SHP77 treated with DMSO at 0.1 percent for 48 hours (cell line): ENCODE results near the gene SH2D3A.
"Not testable (repeated sequence)": the region's sequence is repeated elsewhere in the genome, so short reads cannot be mapped to it uniquely, and the experiment has no call there.

ENCODE experiments used
- DNase-seq: peaks from one replicate; lab custom pipeline; 2025; lab: John Stamatoyannopoulos, UW

The SH2D3A gene

GRCh38 chr19:6761053-6761676 is 6.1 kb downstream of the SH2D3A start:
- DNase-seq = no peak

GRCh38 chr19:6760606-6761005 is 6.6 kb downstream of the SH2D3A start:
- DNase-seq = no peak

GRCh38 chr19:6754653-6755463 is 12.4 kb downstream of the SH2D3A start:
- no peak for DNase-seq

GRCh38 chr19:6754136-6754535 is 13.1 kb downstream of the SH2D3A start:
- DNase-seq = no peak

GRCh38 chr19:6753178-6754031 is 13.8 kb downstream of the SH2D3A start:
- DNase-seq = no peak

GRCh38 chr19:6752256-6753177 is 14.7 kb downstream of the SH2D3A start:
- DNase-seq = no peak

- no peak for DNase-seq
Measured at GRCh38 chr19:6751189-6751588, 16.0 kb downstream of the SH2D3A start.

- DNase-seq = no peak
Measured at GRCh38 chr19:6750062-6750461, 17.2 kb downstream of the SH2D3A start.

GRCh38 chr19:6748543-6748942 is 18.7 kb downstream of the SH2D3A start:
- DNase-seq = not testable (repeated sequence)

- DNase-seq = no peak
Measured at GRCh38 chr19:6745965-6746364, 21.3 kb downstream of the SH2D3A start.

GRCh38 chr19:6744381-6745301 is 22.6 kb downstream of the SH2D3A start:
- DNase-seq = no peak

GRCh38 chr19:6743714-6744380 is 23.4 kb downstream of the SH2D3A start:
- no peak for DNase-seq

GRCh38 chr19:6743066-6743465 is 24.2 kb downstream of the SH2D3A start:
- no peak for DNase-seq

- no peak for DNase-seq
Measured at GRCh38 chr19:6740589-6741343, 26.5 kb downstream of the SH2D3A start.

GRCh38 chr19:6739883-6740588 is 27.2 kb downstream of the SH2D3A start:
- no peak for DNase-seq

- DNase-seq = no peak
Measured at GRCh38 chr19:6739390-6739882, 27.8 kb downstream of the SH2D3A start, which contains the start of gene TRIP10. TSS of gene TRIP10 (plus strand) at chr19:6739680. CDS start at chr19:6739762, 82 bp downstream.

- DNase-seq = peak; percentile 27
Measured at GRCh38 chr19:6738787-6739389, 28.3 kb downstream of the SH2D3A start.
